ENCODE data around the gene RBM20. TPM values are rescaled to one million over a fixed set of nuclear protein-coding genes. Genes with fewer than 3 reads are reported as not detected.

RBM20 gene
- total and polyA plus RNA-seq, 2 experiments from 2014 or later: 3.7 to 4.0 TPM

DNA sequence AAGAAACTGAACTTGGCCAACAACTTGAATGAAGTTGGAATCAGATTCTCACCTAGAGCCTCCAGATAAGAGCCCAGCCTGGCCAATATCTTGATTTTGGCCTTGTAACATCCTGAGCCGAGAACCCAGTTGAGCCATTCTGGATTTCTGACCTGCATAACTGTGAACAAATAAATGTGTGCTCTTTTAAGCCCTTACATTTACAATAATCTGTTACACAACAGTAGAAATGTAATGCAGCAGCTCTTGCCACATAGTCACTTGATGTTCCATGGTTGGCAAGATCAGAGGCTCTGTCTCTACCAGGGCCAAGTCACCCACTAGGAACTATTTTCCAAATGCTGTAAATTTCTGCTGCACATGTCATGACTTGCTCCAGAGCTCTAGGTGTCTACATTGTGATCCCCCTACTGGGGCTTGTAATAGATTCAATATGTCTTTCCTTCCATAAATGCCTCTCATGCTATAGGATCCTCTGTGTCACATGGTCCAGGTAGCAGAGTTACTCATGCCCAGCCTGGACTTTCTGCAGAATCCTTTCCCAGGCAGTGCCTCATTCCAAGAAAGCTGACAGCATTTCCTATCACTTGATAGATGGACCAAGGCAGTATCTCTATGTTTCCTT, 11.4 kb upstream of the RBM20 start:
- Histone ChIP-seq H3K9me3 (ENCODE audit: low read depth) (no peaks in the 10 kb centered on the region), H3K79me2 (no peaks in the 10 kb centered on the region), H3K4me3 (no peak overlapping the region), H3K4me1 (ENCODE audit: insufficient read depth) (peaks cover 3% of the 10 kb centered on the region), H3K27me3 (no peaks in the 10 kb centered on the region), H3K4me2 (no peak overlapping the region), H4K20me1 (ENCODE audit: insufficient read depth, poor library complexity, severe bottlenecking) (no peaks in the 10 kb centered on the region), H3K27ac (no peak overlapping the region), H3K9me2 (replicated peaks; ENCODE audit: insufficient read depth) (no peaks in the 10 kb centered on the region), H3K36me3 (replicated peaks; ENCODE audit: insufficient read depth, low read depth) (no peaks in the 10 kb centered on the region), H2AFZ (no peak overlapping the region)
- TF ChIP-seq EZH2 (IDR thresholded peaks at IDR 0.05; ENCODE audit: borderline replicate concordance): no peak
- TF ChIP-seq EZH2phosphoT487 (IDR thresholded peaks at IDR 0.05; ENCODE audit: low read depth, severe bottlenecking, unreplicated experiment): no peak
- TF ChIP-seq, protein P1, sequence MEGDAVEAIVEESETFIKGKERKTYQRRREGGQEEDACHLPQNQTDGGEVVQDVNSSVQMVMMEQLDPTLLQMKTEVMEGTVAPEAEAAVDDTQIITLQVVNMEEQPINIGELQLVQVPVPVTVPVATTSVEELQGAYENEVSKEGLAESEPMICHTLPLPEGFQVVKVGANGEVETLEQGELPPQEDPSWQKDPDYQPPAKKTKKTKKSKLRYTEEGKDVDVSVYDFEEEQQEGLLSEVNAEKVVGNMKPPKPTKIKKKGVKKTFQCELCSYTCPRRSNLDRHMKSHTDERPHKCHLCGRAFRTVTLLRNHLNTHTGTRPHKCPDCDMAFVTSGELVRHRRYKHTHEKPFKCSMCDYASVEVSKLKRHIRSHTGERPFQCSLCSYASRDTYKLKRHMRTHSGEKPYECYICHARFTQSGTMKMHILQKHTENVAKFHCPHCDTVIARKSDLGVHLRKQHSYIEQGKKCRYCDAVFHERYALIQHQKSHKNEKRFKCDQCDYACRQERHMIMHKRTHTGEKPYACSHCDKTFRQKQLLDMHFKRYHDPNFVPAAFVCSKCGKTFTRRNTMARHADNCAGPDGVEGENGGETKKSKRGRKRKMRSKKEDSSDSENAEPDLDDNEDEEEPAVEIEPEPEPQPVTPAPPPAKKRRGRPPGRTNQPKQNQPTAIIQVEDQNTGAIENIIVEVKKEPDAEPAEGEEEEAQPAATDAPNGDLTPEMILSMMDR (IDR thresholded peaks at IDR 0.05; ENCODE audit: poor library complexity): no peak
- no peak for DNase-seq (ENCODE audit: low spot score)
- 95% methylated on average over 1 of the region's 1 CpG for WGBS (ENCODE audit: low lambda C conversion rate, missing lambda C conversion rate)

DNA sequence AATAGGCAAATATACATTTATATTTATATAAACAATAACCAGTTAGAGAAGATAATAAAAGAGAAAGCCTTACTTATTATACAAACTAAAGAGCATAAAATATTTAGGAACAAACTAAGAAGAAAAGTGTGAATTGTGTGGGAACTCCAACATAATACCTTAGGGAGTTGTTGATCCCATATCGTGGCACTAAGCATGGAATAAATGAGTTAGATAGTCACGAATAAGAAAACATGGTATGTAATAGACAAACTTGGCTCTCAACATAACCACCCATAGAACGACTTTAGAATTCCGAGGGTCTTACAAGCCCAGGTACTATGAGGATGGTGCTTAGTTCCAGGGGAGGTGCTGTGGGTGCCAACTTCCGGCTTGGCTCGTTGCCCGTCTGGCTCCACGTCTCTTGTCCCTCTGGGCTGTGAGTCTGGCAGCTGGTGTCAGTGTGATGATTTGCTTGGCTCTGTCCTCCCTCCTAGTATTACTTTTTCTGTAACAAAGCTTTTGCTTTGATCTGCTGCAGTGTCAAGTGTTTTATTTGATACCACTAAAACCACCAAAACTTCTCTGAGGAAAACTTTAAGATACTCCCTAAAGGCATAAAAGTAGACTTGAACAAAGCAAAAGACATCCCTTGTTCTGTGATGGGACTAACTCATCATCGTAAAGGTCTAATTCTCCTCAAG, 9.5 kb upstream of the RBM20 start:
- Histone ChIP-seq H2AFZ (no peak overlapping the region), H3K36me3 (replicated peaks; ENCODE audit: insufficient read depth, low read depth) (no peaks in the 10 kb centered on the region), H3K27me3 (no peaks in the 10 kb centered on the region), H3K79me2 (no peaks in the 10 kb centered on the region), H3K9me3 (ENCODE audit: low read depth) (no peaks in the 10 kb centered on the region), H3K4me3 (no peak overlapping the region), H3K27ac (no peak overlapping the region), H3K4me2 (no peak overlapping the region), H4K20me1 (ENCODE audit: insufficient read depth, poor library complexity, severe bottlenecking) (no peaks in the 10 kb centered on the region), H3K4me1 (ENCODE audit: insufficient read depth) (peaks cover under 1% of the 10 kb centered on the region), H3K9me2 (replicated peaks; ENCODE audit: insufficient read depth) (no peaks in the 10 kb centered on the region)
- DNase-seq (ENCODE audit: low spot score): no peak
- 76% methylated on average over 9 of the region's 9 CpGs for WGBS (ENCODE audit: low lambda C conversion rate, missing lambda C conversion rate)
- no peak for TF ChIP-seq EZH2phosphoT487 (IDR thresholded peaks at IDR 0.05; ENCODE audit: low read depth, severe bottlenecking, unreplicated experiment)

DNA sequence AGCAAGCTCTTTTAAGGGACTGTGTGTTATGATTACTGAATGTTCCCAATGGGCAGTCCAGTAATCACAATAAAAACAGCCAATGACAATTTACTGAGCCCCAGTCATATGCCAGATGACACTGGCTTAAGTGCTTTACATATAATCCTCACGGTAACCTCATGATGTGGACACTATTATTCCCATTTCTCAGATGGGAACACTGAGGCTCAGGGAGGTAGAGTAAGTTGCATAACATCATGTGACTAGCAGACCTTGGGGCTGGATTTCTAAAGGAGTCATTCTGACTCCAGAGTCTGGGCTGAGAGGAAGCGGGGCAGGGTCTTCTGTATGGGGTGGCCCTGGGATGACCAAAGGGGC, 7.6 kb upstream of the RBM20 start:
- no peaks in the 10 kb centered on the region for H3K36me3 ChIP-seq (replicated peaks; ENCODE audit: insufficient read depth, low read depth)
- H3K4me3 ChIP-seq: no peak overlapping the region
- WGBS (ENCODE audit: low lambda C conversion rate, missing lambda C conversion rate): 81% methylated on average over 2 of the region's 2 CpGs
- H3K9me2 ChIP-seq (replicated peaks; ENCODE audit: insufficient read depth): no peaks in the 10 kb centered on the region
- TF ChIP-seq EZH2phosphoT487 (IDR thresholded peaks at IDR 0.05; ENCODE audit: low read depth, severe bottlenecking, unreplicated experiment) (no peak), EZH2 (IDR thresholded peaks at IDR 0.05; ENCODE audit: borderline replicate concordance) (no peak)
- TF ChIP-seq, protein P1 (IDR thresholded peaks at IDR 0.05; ENCODE audit: poor library complexity): no peak
- H2AFZ ChIP-seq: no peak overlapping the region
- no peak for DNase-seq (ENCODE audit: low spot score)
- H4K20me1 ChIP-seq (ENCODE audit: insufficient read depth, poor library complexity, severe bottlenecking): no peaks in the 10 kb centered on the region
- no peaks in the 10 kb centered on the region for H3K9me3 ChIP-seq (ENCODE audit: low read depth)
- peaks cover 4% of the 10 kb centered on the region for H3K4me1 ChIP-seq (ENCODE audit: insufficient read depth)
- no peak overlapping the region for H3K27ac ChIP-seq
- peaks cover 1% of the 10 kb centered on the region for H3K27me3 ChIP-seq
- no peak overlapping the region for H3K4me2 ChIP-seq
- no peaks in the 10 kb centered on the region for H3K79me2 ChIP-seq

DNA sequence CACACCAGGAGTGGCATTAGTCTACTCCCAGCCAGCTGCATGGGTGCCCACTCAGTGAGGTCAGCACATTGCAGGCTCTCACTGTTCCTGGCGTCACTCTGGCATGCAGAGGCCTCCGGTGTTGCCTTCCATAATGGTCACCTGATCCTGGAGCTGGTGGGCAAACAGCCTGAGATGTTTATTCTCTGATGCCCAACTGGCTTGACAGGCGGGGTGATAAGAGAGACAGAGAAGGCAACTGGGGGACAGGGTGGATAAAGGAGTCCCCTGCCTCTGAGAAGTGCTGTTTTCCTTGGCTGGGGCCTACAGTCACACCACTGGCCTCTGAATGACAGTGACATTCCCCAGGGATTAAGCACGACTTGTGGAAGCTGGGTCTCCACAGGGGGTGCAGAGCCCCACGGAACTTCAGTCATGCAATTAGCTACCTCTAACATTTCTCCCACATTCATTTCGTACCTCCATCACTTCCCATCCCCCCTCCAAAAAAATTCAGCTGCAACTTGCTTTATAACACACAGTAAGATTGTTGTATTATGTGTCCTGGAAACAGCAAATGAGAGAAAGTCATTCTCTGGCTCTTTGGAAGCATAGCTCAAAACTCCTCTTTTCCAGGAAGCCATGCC, 7.1 kb upstream of the RBM20 start:
- H3K4me2 ChIP-seq: no peak overlapping the region
- H4K20me1 ChIP-seq (ENCODE audit: insufficient read depth, poor library complexity, severe bottlenecking): no peaks in the 10 kb centered on the region
- no peak for TF ChIP-seq EZH2 (IDR thresholded peaks at IDR 0.05; ENCODE audit: borderline replicate concordance)
- no peak for TF ChIP-seq EZH2phosphoT487 (IDR thresholded peaks at IDR 0.05; ENCODE audit: low read depth, severe bottlenecking, unreplicated experiment)
- TF ChIP-seq, protein P1 (IDR thresholded peaks at IDR 0.05; ENCODE audit: poor library complexity): no peak
- no peak overlapping the region for H2AFZ ChIP-seq
- H3K27me3 ChIP-seq: peaks cover 6% of the 10 kb centered on the region
- DNase-seq (ENCODE audit: low spot score): no peak
- no peaks in the 10 kb centered on the region for H3K9me2 ChIP-seq (replicated peaks; ENCODE audit: insufficient read depth)
- no peaks in the 10 kb centered on the region for H3K9me3 ChIP-seq (ENCODE audit: low read depth)
- no peak overlapping the region for H3K4me3 ChIP-seq
- no peaks in the 10 kb centered on the region for H3K79me2 ChIP-seq
- no peaks in the 10 kb centered on the region for H3K36me3 ChIP-seq (replicated peaks; ENCODE audit: insufficient read depth, low read depth)
- H3K27ac ChIP-seq: no peak overlapping the region
- peaks cover 4% of the 10 kb centered on the region for H3K4me1 ChIP-seq (ENCODE audit: insufficient read depth)
- 45% methylated on average over 6 of the region's 6 CpGs for WGBS (ENCODE audit: low lambda C conversion rate, missing lambda C conversion rate)

All from hepatocyte (in vitro differentiated cells).